ENCODE results near the gene CST3. TPM values are rescaled to one million over a fixed set of nuclear protein-coding genes. Genes with fewer than 3 reads are reported as not detected.

The CST3 gene
- polyA plus RNA-seq, 1 experiment = 458 TPM

DNA sequence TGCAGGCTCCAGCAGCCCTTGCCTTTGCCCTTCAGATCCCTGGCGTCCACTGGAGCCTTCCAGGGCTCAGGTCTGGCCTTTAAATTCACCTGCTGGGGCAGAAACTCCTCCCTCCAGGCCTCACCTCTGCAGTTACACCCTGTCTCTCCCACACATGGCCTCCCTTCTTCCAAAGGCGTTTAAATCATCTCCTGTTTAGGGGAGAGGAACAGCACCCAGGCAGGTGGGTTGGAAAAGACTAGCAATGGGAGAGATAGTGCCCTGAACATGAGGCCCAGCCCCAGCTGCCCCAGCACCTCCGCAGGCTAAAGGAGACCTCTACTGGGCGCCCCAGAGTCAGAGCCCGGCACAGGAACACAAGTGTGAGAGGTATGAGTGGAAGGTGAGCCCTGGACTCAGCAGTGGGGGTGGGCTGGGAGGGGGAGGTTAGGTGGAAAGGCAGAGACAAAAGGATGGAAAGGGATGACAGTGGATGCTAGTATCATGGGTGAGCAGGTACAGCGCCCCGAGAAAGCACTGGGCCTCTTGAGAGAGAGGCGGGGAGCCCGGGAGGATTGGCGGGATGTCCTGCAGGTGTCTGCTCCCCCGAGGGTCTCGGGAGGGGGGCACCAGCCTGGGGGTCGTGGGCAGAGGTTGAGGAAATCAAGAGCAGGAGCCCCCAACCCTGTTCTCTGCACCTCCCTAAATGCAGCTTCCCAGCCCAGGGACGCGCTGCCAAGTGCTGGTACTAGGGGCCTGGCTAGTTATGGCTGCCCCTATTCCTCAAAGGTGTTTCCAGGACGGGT lies 31.7 kb downstream of the CST3 start, which contains the start of gene CST9:
Gene CST9, minus strand, starts transcription at position 51 of the 785 bp plus-strand sequence. CDS start 53 bp downstream, outside the sequence.
- ChIA-PET CTCF (interaction anchor here (0.8 to 9.2 kb wide), 8 partner anchors 9 to 169 kb away, joined by 3 to 112 read pairs (median 6); no protein-coding TSS in a partner anchor), POLR2A (no interaction called here)
- Histone ChIP-seq H3K36me3 (ENCODE audit: control insufficient read depth, insufficient read depth, low read length) (no peaks in the 10 kb centered on the region), H3K27me3 (ENCODE audit: control insufficient read depth, insufficient read depth, low read length) (peaks cover 5% of the 10 kb centered on the region; the same call in 1 of the 2 replicates), H3K4me3 (ENCODE audit: low read depth, low read length) (no peak within 1 kb of the TSS)
- no peak for DNase-seq (ENCODE audit: low read depth)
- TF ChIP-seq, protein P1, sequence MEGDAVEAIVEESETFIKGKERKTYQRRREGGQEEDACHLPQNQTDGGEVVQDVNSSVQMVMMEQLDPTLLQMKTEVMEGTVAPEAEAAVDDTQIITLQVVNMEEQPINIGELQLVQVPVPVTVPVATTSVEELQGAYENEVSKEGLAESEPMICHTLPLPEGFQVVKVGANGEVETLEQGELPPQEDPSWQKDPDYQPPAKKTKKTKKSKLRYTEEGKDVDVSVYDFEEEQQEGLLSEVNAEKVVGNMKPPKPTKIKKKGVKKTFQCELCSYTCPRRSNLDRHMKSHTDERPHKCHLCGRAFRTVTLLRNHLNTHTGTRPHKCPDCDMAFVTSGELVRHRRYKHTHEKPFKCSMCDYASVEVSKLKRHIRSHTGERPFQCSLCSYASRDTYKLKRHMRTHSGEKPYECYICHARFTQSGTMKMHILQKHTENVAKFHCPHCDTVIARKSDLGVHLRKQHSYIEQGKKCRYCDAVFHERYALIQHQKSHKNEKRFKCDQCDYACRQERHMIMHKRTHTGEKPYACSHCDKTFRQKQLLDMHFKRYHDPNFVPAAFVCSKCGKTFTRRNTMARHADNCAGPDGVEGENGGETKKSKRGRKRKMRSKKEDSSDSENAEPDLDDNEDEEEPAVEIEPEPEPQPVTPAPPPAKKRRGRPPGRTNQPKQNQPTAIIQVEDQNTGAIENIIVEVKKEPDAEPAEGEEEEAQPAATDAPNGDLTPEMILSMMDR (IDR thresholded peaks at IDR 0.05; ENCODE audit: insufficient read depth, low read depth, low read length) = no peak

- POLR2A ChIA-PET = no interaction called here
- CTCF ChIA-PET = interaction anchor here (0.5 to 4.3 kb wide), 3 partner anchors 9 to 162 kb away, joined by 3 to 43 read pairs (median 3); partner anchors contain the start of gene CSTL1
- H3K4me3 ChIP-seq (ENCODE audit: low read depth, low read length) = no peak overlapping the region
Observed at GRCh38 chr20:23604306-23604705, 33.4 kb downstream of the CST3 start.

GRCh38 chr20:23603321-23603720 lies 34.4 kb downstream of the CST3 start:
- CTCF ChIA-PET = interaction anchor here (1.4 to 4.3 kb wide), 3 partner anchors 17 to 195 kb away, joined by 3 to 43 read pairs (median 3); partner anchors contain the start of gene CSTL1
- no peak for DNase-seq (ENCODE audit: low read depth)
- TF ChIP-seq, protein P1 (IDR thresholded peaks at IDR 0.05; ENCODE audit: insufficient read depth, low read depth, low read length) = no peak
- Histone ChIP-seq H3K27me3 (ENCODE audit: control insufficient read depth, insufficient read depth, low read length) (peaks cover 6% of the 10 kb centered on the region; the same call in 1 of the 2 replicates), H3K36me3 (ENCODE audit: control insufficient read depth, insufficient read depth, low read length) (no peaks in the 10 kb centered on the region), H3K4me3 (ENCODE audit: low read depth, low read length) (no peak overlapping the region)
- POLR2A ChIA-PET = no interaction called here

More at GRCh38 chr20:23604306-23604705, 33.4 kb downstream of the CST3 start:
- TF ChIP-seq, protein P1 (IDR thresholded peaks at IDR 0.05; ENCODE audit: insufficient read depth, low read depth, low read length) = no peak
- peaks cover 6% of the 10 kb centered on the region; the same call in 1 of the 2 replicates for H3K27me3 ChIP-seq (ENCODE audit: control insufficient read depth, insufficient read depth, low read length)
- H3K36me3 ChIP-seq (ENCODE audit: control insufficient read depth, insufficient read depth, low read length) = no peaks in the 10 kb centered on the region
- no peak for DNase-seq (ENCODE audit: low read depth)

- CTCF ChIA-PET = interaction anchor here (1.4 to 4.3 kb wide), 3 partner anchors 17 to 196 kb away, joined by 3 to 43 read pairs (median 3); partner anchors contain the start of gene CSTL1
- POLR2A ChIA-PET = no interaction called here
Observed at GRCh38 chr20:23602699-23603098, 35.1 kb downstream of the CST3 start.

More at GRCh38 chr20:23602699-23603098, 35.1 kb downstream of the CST3 start:
- Histone ChIP-seq H3K36me3 (ENCODE audit: control insufficient read depth, insufficient read depth, low read length) (no peaks in the 10 kb centered on the region), H3K27me3 (ENCODE audit: control insufficient read depth, insufficient read depth, low read length) (peaks cover 6% of the 10 kb centered on the region; the same call in 1 of the 2 replicates), H3K4me3 (ENCODE audit: low read depth, low read length) (no peak overlapping the region)
- TF ChIP-seq, protein P1 (IDR thresholded peaks at IDR 0.05; ENCODE audit: insufficient read depth, low read depth, low read length) = no peak
- no peak for DNase-seq (ENCODE audit: low read depth)
